ENCODE results near the gene PTPRN2.

The PTPRN2 gene

GRCh38 chr7:158616050-158616449 lies 28.4 kb upstream of the PTPRN2 start:
- Histone ChIP-seq H3K27ac (ENCODE audit: low read depth, low read length) (no peak overlapping the region), H3K4me3 (ENCODE audit: low read depth in 1 of 5, low read length in 5 of 5) (no peak overlapping the region), H3K9ac (ENCODE audit: low read length in 5 of 5) (no peak overlapping the region), H3K4me1 (ENCODE audit: control insufficient read depth in 5 of 5, insufficient read depth in 5 of 5, low read length in 5 of 5) (no peaks in the 10 kb centered on the region), H3K9me3 (ENCODE audit: control insufficient read depth in 5 of 5, low read length in 5 of 5) (no peaks in the 10 kb centered on the region), H3K27me3 (ENCODE audit: control insufficient read depth in 5 of 5, insufficient read depth in 4 of 5, low read length in 5 of 5) (no peaks in the 10 kb centered on the region), H3K36me3 (ENCODE audit: control insufficient read depth in 5 of 5, insufficient read depth in 5 of 5, low read length in 5 of 5) (no peaks in the 10 kb centered on the region)

- Histone ChIP-seq H3K27ac (ENCODE audit: low read depth, low read length) (no peak overlapping the region), H3K9me3 (ENCODE audit: control insufficient read depth in 5 of 5, low read length in 5 of 5) (no peaks in the 10 kb centered on the region), H3K9ac (ENCODE audit: low read length in 5 of 5) (no peak overlapping the region), H3K36me3 (ENCODE audit: control insufficient read depth in 5 of 5, insufficient read depth in 5 of 5, low read length in 5 of 5) (no peaks in the 10 kb centered on the region), H3K4me1 (ENCODE audit: control insufficient read depth in 5 of 5, insufficient read depth in 5 of 5, low read length in 5 of 5) (no peaks in the 10 kb centered on the region), H3K4me3 (ENCODE audit: low read depth in 1 of 5, low read length in 5 of 5) (no peak overlapping the region), H3K27me3 (ENCODE audit: control insufficient read depth in 5 of 5, insufficient read depth in 4 of 5, low read length in 5 of 5) (no peaks in the 10 kb centered on the region)
Measured at GRCh38 chr7:158614700-158615099, 27.1 kb upstream of the PTPRN2 start.

GRCh38 chr7:158613481-158613880 lies 25.9 kb upstream of the PTPRN2 start:
- Histone ChIP-seq H3K27me3 (ENCODE audit: control insufficient read depth in 5 of 5, insufficient read depth in 4 of 5, low read length in 5 of 5) (no peaks in the 10 kb centered on the region), H3K9ac (ENCODE audit: low read length in 5 of 5) (no peak overlapping the region), H3K4me3 (ENCODE audit: low read depth in 1 of 5, low read length in 5 of 5) (no peak overlapping the region), H3K36me3 (ENCODE audit: control insufficient read depth in 5 of 5, insufficient read depth in 5 of 5, low read length in 5 of 5) (no peaks in the 10 kb centered on the region), H3K4me1 (ENCODE audit: control insufficient read depth in 5 of 5, insufficient read depth in 5 of 5, low read length in 5 of 5) (no peaks in the 10 kb centered on the region), H3K9me3 (ENCODE audit: control insufficient read depth in 5 of 5, low read length in 5 of 5) (no peaks in the 10 kb centered on the region), H3K27ac (ENCODE audit: low read depth, low read length) (no peak overlapping the region)

GRCh38 chr7:158612546-158612945 lies 24.9 kb upstream of the PTPRN2 start:
- no peak overlapping the region for H3K9ac ChIP-seq (ENCODE audit: low read length in 5 of 5)
- H3K27me3 ChIP-seq (ENCODE audit: control insufficient read depth in 5 of 5, insufficient read depth in 4 of 5, low read length in 5 of 5), result no peaks in the 10 kb centered on the region
- no peaks in the 10 kb centered on the region for H3K9me3 ChIP-seq (ENCODE audit: control insufficient read depth in 5 of 5, low read length in 5 of 5)
- H3K4me3 ChIP-seq (ENCODE audit: low read depth in 1 of 5, low read length in 5 of 5), result no peak overlapping the region
- H3K4me1 ChIP-seq (ENCODE audit: control insufficient read depth in 5 of 5, insufficient read depth in 5 of 5, low read length in 5 of 5), result no peaks in the 10 kb centered on the region
- H3K27ac ChIP-seq (ENCODE audit: low read depth, low read length), result no peak overlapping the region
- H3K36me3 ChIP-seq (ENCODE audit: control insufficient read depth in 5 of 5, insufficient read depth in 5 of 5, low read length in 5 of 5), result peaks cover 0 to 3% (median 0%) of the 10 kb centered on the region in 5 donors

GRCh38 chr7:158611541-158611940 lies 23.9 kb upstream of the PTPRN2 start:
- no peak overlapping the region for H3K27ac ChIP-seq (ENCODE audit: low read depth, low read length)
- H3K4me1 ChIP-seq (ENCODE audit: control insufficient read depth in 5 of 5, insufficient read depth in 5 of 5, low read length in 5 of 5), result no peaks in the 10 kb centered on the region
- H3K36me3 ChIP-seq (ENCODE audit: control insufficient read depth in 5 of 5, insufficient read depth in 5 of 5, low read length in 5 of 5), result peaks cover 0 to 7% (median 0%) of the 10 kb centered on the region in 5 donors
- H3K4me3 ChIP-seq (ENCODE audit: low read depth in 1 of 5, low read length in 5 of 5), result no peak overlapping the region
- H3K27me3 ChIP-seq (ENCODE audit: control insufficient read depth in 5 of 5, insufficient read depth in 4 of 5, low read length in 5 of 5), result no peaks in the 10 kb centered on the region
- H3K9ac ChIP-seq (ENCODE audit: low read length in 5 of 5), result no peak overlapping the region
- no peaks in the 10 kb centered on the region for H3K9me3 ChIP-seq (ENCODE audit: control insufficient read depth in 5 of 5, low read length in 5 of 5)

- H3K27me3 ChIP-seq (ENCODE audit: control insufficient read depth in 5 of 5, insufficient read depth in 4 of 5, low read length in 5 of 5), result no peaks in the 10 kb centered on the region
- H3K36me3 ChIP-seq (ENCODE audit: control insufficient read depth in 5 of 5, insufficient read depth in 5 of 5, low read length in 5 of 5), result peaks cover 0 to 7% (median 0%) of the 10 kb centered on the region in 5 donors
- no peak overlapping the region for H3K4me3 ChIP-seq (ENCODE audit: low read depth in 1 of 5, low read length in 5 of 5)
- H3K9ac ChIP-seq (ENCODE audit: low read length in 5 of 5), result no peak overlapping the region
- no peak overlapping the region for H3K27ac ChIP-seq (ENCODE audit: low read depth, low read length)
- no peaks in the 10 kb centered on the region for H3K9me3 ChIP-seq (ENCODE audit: control insufficient read depth in 5 of 5, low read length in 5 of 5)
- H3K4me1 ChIP-seq (ENCODE audit: control insufficient read depth in 5 of 5, insufficient read depth in 5 of 5, low read length in 5 of 5), result no peaks in the 10 kb centered on the region
Measured at GRCh38 chr7:158609313-158609974, 21.8 kb upstream of the PTPRN2 start.

GRCh38 chr7:158607563-158607962 lies 19.9 kb upstream of the PTPRN2 start:
- peaks cover 0 to 7% (median 0%) of the 10 kb centered on the region in 5 donors for H3K36me3 ChIP-seq (ENCODE audit: control insufficient read depth in 5 of 5, insufficient read depth in 5 of 5, low read length in 5 of 5)
- no peaks in the 10 kb centered on the region for H3K9me3 ChIP-seq (ENCODE audit: control insufficient read depth in 5 of 5, low read length in 5 of 5)
- H3K4me1 ChIP-seq (ENCODE audit: control insufficient read depth in 5 of 5, insufficient read depth in 5 of 5, low read length in 5 of 5), result no peaks in the 10 kb centered on the region
- H3K4me3 ChIP-seq (ENCODE audit: low read depth in 1 of 5, low read length in 5 of 5), result no peak overlapping the region
- no peak overlapping the region for H3K9ac ChIP-seq (ENCODE audit: low read length in 5 of 5)
- H3K27ac ChIP-seq (ENCODE audit: low read depth, low read length), result no peak overlapping the region
- no peaks in the 10 kb centered on the region for H3K27me3 ChIP-seq (ENCODE audit: control insufficient read depth in 5 of 5, insufficient read depth in 4 of 5, low read length in 5 of 5)

GRCh38 chr7:158606671-158607424 lies 19.2 kb upstream of the PTPRN2 start:
- no peak overlapping the region for H3K9ac ChIP-seq (ENCODE audit: low read length in 5 of 5)
- no peak overlapping the region for H3K27ac ChIP-seq (ENCODE audit: low read depth, low read length)
- H3K4me1 ChIP-seq (ENCODE audit: control insufficient read depth in 5 of 5, insufficient read depth in 5 of 5, low read length in 5 of 5), result no peaks in the 10 kb centered on the region
- H3K36me3 ChIP-seq (ENCODE audit: control insufficient read depth in 5 of 5, insufficient read depth in 5 of 5, low read length in 5 of 5), result peaks cover 0 to 7% (median 0%) of the 10 kb centered on the region in 5 donors
- H3K27me3 ChIP-seq (ENCODE audit: control insufficient read depth in 5 of 5, insufficient read depth in 4 of 5, low read length in 5 of 5), result no peaks in the 10 kb centered on the region
- H3K9me3 ChIP-seq (ENCODE audit: control insufficient read depth in 5 of 5, low read length in 5 of 5), result no peaks in the 10 kb centered on the region
- no peak overlapping the region for H3K4me3 ChIP-seq (ENCODE audit: low read depth in 1 of 5, low read length in 5 of 5)

- Histone ChIP-seq H3K4me1 (ENCODE audit: control insufficient read depth in 5 of 5, insufficient read depth in 5 of 5, low read length in 5 of 5) (no peaks in the 10 kb centered on the region), H3K27me3 (ENCODE audit: control insufficient read depth in 5 of 5, insufficient read depth in 4 of 5, low read length in 5 of 5) (no peaks in the 10 kb centered on the region), H3K9me3 (ENCODE audit: control insufficient read depth in 5 of 5, low read length in 5 of 5) (no peaks in the 10 kb centered on the region), H3K4me3 (ENCODE audit: low read depth in 1 of 5, low read length in 5 of 5) (no peak overlapping the region), H3K36me3 (ENCODE audit: control insufficient read depth in 5 of 5, insufficient read depth in 5 of 5, low read length in 5 of 5) (peaks cover 0 to 7% (median 0%) of the 10 kb centered on the region in 5 donors), H3K27ac (ENCODE audit: low read depth, low read length) (no peak overlapping the region), H3K9ac (ENCODE audit: low read length in 5 of 5) (no peak overlapping the region)
Measured at GRCh38 chr7:158606129-158606528, 18.5 kb upstream of the PTPRN2 start.
